H1 (cell line): ENCODE results near the gene SLC6A17. TPM values are rescaled to one million over a fixed set of nuclear protein-coding genes. Genes with fewer than 3 reads are reported as not detected.

ENCODE experiments used
- CTCF ChIA-PET: fragments of 300-600 bp; sonication (Branson Sonifier 250); formaldehyde crosslinking; loops from one replicate; lab custom pipeline; 2021; ENCODE audit not compliant: partially characterized antibody; lab: Charles Lee
- POLR2A ChIA-PET: fragments of 300-600 bp; sonication (Branson Sonifier 250); formaldehyde crosslinking; loops from one replicate; lab custom pipeline; 2021; ENCODE audit warnings: inconsistent platforms; ENCODE audit not compliant: partially characterized antibody; lab: Charles Lee
- DNase-seq, 2 experiments: peaks; one replicate each; pipeline versions ENCODE4 v3.0.0 to v3.0.0-alpha.2; 2010 to 2022; ENCODE audit warnings: low spot score in 2 of 2, low read depth in 1 of 2, mixed read lengths in 1 of 2
- FAIRE-seq: peaks from 2 replicates; lab custom pipeline; 2011; peaks lifted over from hg19 to GRCh38; lab: Jason Lieb, UNC
- H2AFZ ChIP-seq: 2 replicates; pipeline ENCODE4 v1.8.1; 2012; ENCODE audit warnings: low read length, inconsistent platforms
- H2AK5ac ChIP-seq: 2 replicates; pipeline ENCODE4 v1.6.1; 2013; ENCODE audit warnings: low read depth, low read length
- H2BK120ac ChIP-seq: replicated peaks from 2 replicates; pipeline ENCODE3; 2013; ENCODE audit warnings: low read depth, low read length, inconsistent platforms
- H2BK12ac ChIP-seq: 2 replicates; pipeline ENCODE4 v1.6.1; 2013; ENCODE audit warnings: low read depth, low read length
- H2BK15ac ChIP-seq: 2 replicates; pipeline ENCODE4 v1.6.1; 2013; ENCODE audit warnings: low read length
- H2BK20ac ChIP-seq: 2 replicates; pipeline ENCODE4 v1.6.1; 2013; ENCODE audit warnings: low read length
- H2BK5ac ChIP-seq: 2 replicates; pipeline ENCODE4 v1.6.1; 2013; ENCODE audit warnings: low read depth, low read length
- H3K14ac ChIP-seq: 2 replicates; pipeline ENCODE4 v1.6.1; 2013; ENCODE audit warnings: inconsistent platforms; ENCODE audit not compliant: insufficient read length
- H3K18ac ChIP-seq: 2 replicates; pipeline ENCODE4 v1.6.1; 2013; ENCODE audit warnings: low read length; ENCODE audit errors: extremely low read depth
- H3K23ac ChIP-seq: 2 replicates; pipeline ENCODE4 v1.6.1; 2013; ENCODE audit warnings: inconsistent platforms; ENCODE audit not compliant: insufficient read length
- H3K23me2 ChIP-seq: 2 replicates; pipeline ENCODE4 v1.6.1; 2013; ENCODE audit warnings: low read depth, low read length
- H3K27ac ChIP-seq: 2 replicates; pipeline ENCODE4 v1.6.1; 2011; ENCODE audit warnings: low read depth, low read length, inconsistent platforms
- H3K27me3 ChIP-seq, 4 experiments: replicated peaks in 1 of 4; 1 replicate in 1 of 4; 2 replicates in 3 of 4; pipeline versions ENCODE4 v1.6.1 to v1.8.1; 2011 to 2013; ENCODE audit warnings: low read length in 3 of 4, mild to moderate bottlenecking in 3 of 4, inconsistent platforms in 2 of 4, mixed read lengths in 2 of 4, moderate library complexity in 1 of 4; ENCODE audit not compliant: control insufficient read depth in 3 of 4, insufficient read depth in 3 of 4; ENCODE audit errors: extremely low read depth in 1 of 4
- H3K36me3 ChIP-seq, 4 experiments: 2 replicates each; pipeline versions ENCODE4 v1.6.1 to v1.8.1; 2011 to 2013; ENCODE audit warnings: mild to moderate bottlenecking in 4 of 4, low read length in 3 of 4, moderate library complexity in 2 of 4, control low read depth in 1 of 4, inconsistent platforms in 1 of 4; ENCODE audit not compliant: insufficient read depth in 4 of 4, control insufficient read depth in 2 of 4
- H3K4ac ChIP-seq: replicated peaks from 2 replicates; pipeline ENCODE3; 2013; ENCODE audit warnings: low read length, low read depth, mixed read lengths, inconsistent platforms; ENCODE audit not compliant: insufficient read length
- H3K4me1 ChIP-seq, 4 experiments: replicated peaks in 1 of 4; 1 replicate in 1 of 4; 2 replicates in 3 of 4; pipeline versions ENCODE4 v1.6.1 to v1.8.1; 2011 to 2013; ENCODE audit warnings: low read length in 3 of 4, inconsistent platforms in 2 of 4, mixed read lengths in 1 of 4; ENCODE audit not compliant: insufficient read depth in 4 of 4, control insufficient read depth in 3 of 4
- H3K4me2 ChIP-seq, 2 experiments: 2 replicates each; pipeline versions ENCODE4 v1.6.1 to v1.8.1; 2011 to 2013; ENCODE audit warnings: low read depth in 2 of 2, low read length in 2 of 2, control low read depth in 1 of 2, inconsistent platforms in 1 of 2, mild to moderate bottlenecking in 1 of 2; ENCODE audit not compliant: insufficient read depth in 1 of 2
- H3K4me3 ChIP-seq, 4 experiments: fragments of 200-600, 300-600 bp in 1 of 4; sonication (generic), shearing (Covaris generic), sonication (Bioruptor Twin) in 1 of 4; 2 replicates each; pipeline versions ENCODE4 v1.5.1 to v1.8.1; 2011 to 2016; ENCODE audit warnings: low read length in 4 of 4, low read depth in 3 of 4, control low read depth in 2 of 4, inconsistent platforms in 2 of 4, mild to moderate bottlenecking in 2 of 4, mixed read lengths in 1 of 4, moderate library complexity in 1 of 4; ENCODE audit not compliant: insufficient read depth in 2 of 4; ENCODE audit errors: extremely low read depth in 1 of 4
- H3K56ac ChIP-seq: replicated peaks from 2 replicates; pipeline ENCODE3; 2013; ENCODE audit warnings: low read depth, mild to moderate bottlenecking, mixed read lengths, low read length, inconsistent platforms; ENCODE audit not compliant: insufficient read length
- H3K79me1 ChIP-seq: 2 replicates; pipeline ENCODE4 v1.6.1; 2013; ENCODE audit warnings: low read depth, low read length, control low read depth
- H3K79me2 ChIP-seq, 2 experiments: 2 replicates each; pipeline versions ENCODE4 v1.6.1 to v1.8.1; 2012 to 2013; ENCODE audit warnings: low read length in 2 of 2, mild to moderate bottlenecking in 2 of 2, inconsistent platforms in 1 of 2; ENCODE audit not compliant: insufficient read depth in 2 of 2, control insufficient read depth in 1 of 2
- H3K9ac ChIP-seq, 4 experiments: replicated peaks in 1 of 4; 1 replicate in 1 of 4; 2 replicates in 3 of 4; pipeline versions ENCODE4 v1.6.1 to v1.8.1; 2011 to 2013; ENCODE audit warnings: low read depth in 3 of 4, low read length in 3 of 4, control low read depth in 2 of 4, mild to moderate bottlenecking in 2 of 4, moderate library complexity in 2 of 4, inconsistent platforms in 1 of 4; ENCODE audit errors: extremely low read depth in 1 of 4
- H3K9me3 ChIP-seq, 2 experiments: 2 replicates each; pipeline versions ENCODE4 v1.6.1 to v1.8.1; 2012 to 2013; ENCODE audit warnings: mild to moderate bottlenecking in 2 of 2, moderate library complexity in 2 of 2, control low read depth in 1 of 2, inconsistent platforms in 1 of 2, low read depth in 1 of 2, low read length in 1 of 2, mixed read lengths in 1 of 2; ENCODE audit not compliant: insufficient read depth in 2 of 2
- H4K20me1 ChIP-seq, 2 experiments: replicated peaks in 1 of 2; 2 replicates each; pipeline versions ENCODE3 to v1.8.1; 2011 to 2013; ENCODE audit warnings: inconsistent platforms in 2 of 2, low read length in 2 of 2, mild to moderate bottlenecking in 1 of 2; ENCODE audit not compliant: insufficient read depth in 2 of 2, control insufficient read depth in 1 of 2
- H4K5ac ChIP-seq: 2 replicates; pipeline ENCODE4 v1.6.1; 2013; ENCODE audit warnings: low read length, low read depth, mixed read lengths, inconsistent platforms; ENCODE audit not compliant: insufficient read length
- H4K8ac ChIP-seq: 2 replicates; pipeline ENCODE4 v1.8.0; 2013; ENCODE audit warnings: mild to moderate bottlenecking, moderate library complexity, low read length, inconsistent platforms; ENCODE audit not compliant: insufficient read depth; ENCODE audit errors: extremely low read depth
- H4K91ac ChIP-seq: replicated peaks from 2 replicates; pipeline ENCODE3; 2013; ENCODE audit warnings: low read length, mixed read lengths, inconsistent platforms; ENCODE audit not compliant: insufficient read length
- HDAC2 ChIP-seq, 2 experiments: fragments of 300-600 bp in 1 of 2; sonication (generic) in 1 of 2; IDR thresholded peaks; 2 replicates each; pipeline ENCODE4 v1.6.1; 2011 to 2012; ENCODE audit warnings: low read depth in 2 of 2, low read length in 2 of 2, mild to moderate bottlenecking in 2 of 2, moderate library complexity in 2 of 2, borderline replicate concordance in 1 of 2, inconsistent platforms in 1 of 2
- POLR2AphosphoS5 ChIP-seq: IDR thresholded peaks from 2 replicates; pipeline ENCODE4 v1.6.1; 2011; ENCODE audit warnings: low read depth, low read length
- SP2 ChIP-seq: IDR thresholded peaks from 2 replicates; pipeline ENCODE4 v1.6.1; 2012; ENCODE audit warnings: mild to moderate bottlenecking, low read length, inconsistent platforms
- SUZ12 ChIP-seq: fragments of 200-600 bp; sonication (generic); IDR thresholded peaks from 2 replicates; pipeline ENCODE4 v1.6.1; 2012; ENCODE audit warnings: mild to moderate bottlenecking, inconsistent platforms, low read length, moderate library complexity, mixed read lengths
- TBP ChIP-seq: IDR thresholded peaks from 2 replicates; pipeline ENCODE4 v1.6.1; 2011; ENCODE audit warnings: low read depth, low read length, improper control_type of control experiment
- WGBS, 2 experiments: shearing (Covaris generic) in 1 of 2; methylation state at CpG; one replicate each; pipeline versions ENCODE4 v1.1.6 to v1.1.7; 2013 to 2015; ENCODE audit warnings: low lambda C conversion rate in 2 of 2, mixed read lengths in 2 of 2, inconsistent platforms in 1 of 2, low coverage in 1 of 2, missing lambda C conversion rate in 1 of 2; ENCODE audit not compliant: insufficient replicate concordance in 2 of 2, insufficient coverage in 1 of 2, insufficient read length in 1 of 2; ENCODE audit errors: extremely low coverage in 1 of 2, missing lambda C conversion rate in 1 of 2; 5-methylcytosine and 5-hydroxymethylcytosine counted together
- polyA plus RNA-seq, 7 experiments: library from polyadenylated mRNA; depleted of rRNA in 3 of 7; stranded (reverse) in 5 of 7; unstranded in 2 of 7; fragments of >200 nt in 5 of 7; fragments of 200-250 nt in 2 of 7; gene quantifications; 1 replicate in 5 of 7; 2 replicates in 1 of 7; 4 replicates in 1 of 7; pipeline versions ENCODE4 v1.2.1 to v1.2.3, GENCODE V29; 2011 to 2013; ENCODE audit warnings: missing spikeins in 2 of 7, mixed read lengths in 2 of 7
- total RNA-seq: library from RNA; stranded (reverse); fragmentation: NEBNext Ultra II Directional; extraction: Animal tissue kit (Norgen Biotek cat#: 25700); gene quantifications from 2 replicates; pipeline ENCODE4 v1.2.1, GENCODE V29; 2021
- TF ChIP-seq, protein P1 (sequence below): IDR thresholded peaks from 2 replicates; pipeline ENCODE4 v1.6.1; 2012; ENCODE audit warnings: inconsistent platforms

The SLC6A17 gene
- total and polyA plus RNA-seq, 2 of the 8 experiments (the other 6 are each of a cell fraction or from before 2014, with no cell fraction given): 0.15 to 0.28 TPM

DNA sequence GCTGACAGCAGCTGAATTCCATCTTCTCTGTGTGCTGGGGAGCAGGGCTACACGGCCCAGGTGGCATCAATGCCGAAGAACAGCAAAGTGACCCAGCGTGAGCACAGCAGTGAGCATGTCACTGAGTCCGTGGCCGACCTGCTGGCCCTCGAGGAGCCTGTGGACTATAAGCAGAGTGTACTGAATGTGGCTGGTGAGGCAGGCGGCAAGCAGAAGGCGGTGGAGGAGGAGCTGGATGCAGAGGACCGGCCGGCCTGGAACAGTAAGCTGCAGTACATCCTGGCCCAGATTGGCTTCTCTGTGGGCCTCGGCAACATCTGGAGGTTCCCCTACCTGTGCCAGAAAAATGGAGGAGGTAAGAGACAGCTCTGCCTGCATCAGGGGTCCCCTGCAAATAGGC is 16.6 kb downstream of the SLC6A17 start:
- no peak overlapping the region for H2BK12ac ChIP-seq
- H3K9me3 ChIP-seq: no peaks in the 10 kb centered on the region
- H3K56ac ChIP-seq: no peak overlapping the region
- no peak overlapping the region for H3K18ac ChIP-seq
- TF ChIP-seq SP2: no peak
- TF ChIP-seq HDAC2 (IDR thresholded peaks at IDR 0.05; ENCODE audit: borderline replicate concordance in 1 of 2, low read depth in 2 of 2, low read length in 2 of 2): no peak
- TF ChIP-seq TBP: no peak
- TF ChIP-seq, protein P1, sequence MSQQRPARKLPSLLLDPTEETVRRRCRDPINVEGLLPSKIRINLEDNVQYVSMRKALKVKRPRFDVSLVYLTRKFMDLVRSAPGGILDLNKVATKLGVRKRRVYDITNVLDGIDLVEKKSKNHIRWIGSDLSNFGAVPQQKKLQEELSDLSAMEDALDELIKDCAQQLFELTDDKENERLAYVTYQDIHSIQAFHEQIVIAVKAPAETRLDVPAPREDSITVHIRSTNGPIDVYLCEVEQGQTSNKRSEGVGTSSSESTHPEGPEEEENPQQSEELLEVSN: no peak
- TF ChIP-seq POLR2AphosphoS5: no peak
- TF ChIP-seq SUZ12: no peak
- TF ChIP-seq, all 59 proteins: peak for 0
- Histone ChIP-seq H2BK20ac (no peak overlapping the region), H4K8ac (no peak overlapping the region), H3K23ac (no peak overlapping the region), H3K79me1 (no peaks in the 10 kb centered on the region), H4K91ac (no peak overlapping the region), H3K4ac (no peak overlapping the region), H3K4me1 (no peaks in the 10 kb centered on the region; a peak in 1 of 7 replicates), H3K27ac (no peak overlapping the region), H2AFZ (no peak overlapping the region), H2BK15ac (no peak overlapping the region), H3K79me2 (no peaks in the 10 kb centered on the region), H3K4me2 (no peak overlapping the region), H4K5ac (no peak overlapping the region), H3K14ac (no peak overlapping the region), H2AK5ac (no peak overlapping the region), H3K36me3 (no peaks in the 10 kb centered on the region), H3K4me3 (no peak overlapping the region), H3K9ac (no peak overlapping the region), H4K20me1 (no peaks in the 10 kb centered on the region), H2BK120ac (no peak overlapping the region), H2BK5ac (no peak overlapping the region), H3K23me2 (no peaks in the 10 kb centered on the region), H3K27me3 (no peaks in the 10 kb centered on the region)
- FAIRE-seq (no peak), DNase-seq (no peak)
- 91% methylated on average over 11 of the region's 11 CpGs; no CpG with 5 or more reads in 1 of the 2 experiments for WGBS, 2 experiments
- CTCF ChIA-PET: interaction anchor here (0.5 to 3.1 kb wide), 10 partner anchors 9 to 77 kb away, joined by 3 to 14 read pairs (median 5); no protein-coding TSS in a partner anchor
- POLR2A ChIA-PET: interaction anchor here (1.2 kb wide), 1 partner anchor 34 kb away, joined by 3 read pairs; no protein-coding TSS in a partner anchor
